ENCODE data around the gene PIK3AP1.
"Not testable (repeated sequence)": the region's sequence is repeated elsewhere in the genome, so short reads cannot be mapped to it uniquely, and the experiment has no call there.

The PIK3AP1 gene

GRCh38 chr10:96756111-96756903 is 36.0 kb upstream of the PIK3AP1 start:
- no peak overlapping the region for H3K4me3 ChIP-seq (ENCODE audit: low read depth, low read length)
- TF ChIP-seq CTCF (IDR thresholded peaks at IDR 0.05; ENCODE audit: low read depth, low read length) = no peak

- no peak for TF ChIP-seq CTCF (IDR thresholded peaks at IDR 0.05; ENCODE audit: low read depth, low read length)
- no peak overlapping the region for H3K4me3 ChIP-seq (ENCODE audit: low read depth, low read length)
Measured at GRCh38 chr10:96753956-96754355, 33.6 kb upstream of the PIK3AP1 start.

- H3K4me3 ChIP-seq (ENCODE audit: low read depth, low read length) = no peak overlapping the region
- TF ChIP-seq CTCF (IDR thresholded peaks at IDR 0.05; ENCODE audit: low read depth, low read length) = no peak
Measured at GRCh38 chr10:96752375-96752774, 32.1 kb upstream of the PIK3AP1 start.

- not testable (repeated sequence) for H3K4me3 ChIP-seq (ENCODE audit: low read depth, low read length)
Measured at GRCh38 chr10:96750316-96750715, 30.0 kb upstream of the PIK3AP1 start.

GRCh38 chr10:96747734-96748550 is 27.6 kb upstream of the PIK3AP1 start:
- no peak for TF ChIP-seq CTCF (IDR thresholded peaks at IDR 0.05; ENCODE audit: low read depth, low read length)
- no peak overlapping the region for H3K4me3 ChIP-seq (ENCODE audit: low read depth, low read length)

GRCh38 chr10:96746503-96746902 is 26.2 kb upstream of the PIK3AP1 start:
- TF ChIP-seq CTCF (IDR thresholded peaks at IDR 0.05; ENCODE audit: low read depth, low read length) = no peak

GRCh38 chr10:96745950-96746349 is 25.6 kb upstream of the PIK3AP1 start:
- no peak overlapping the region for H3K4me3 ChIP-seq (ENCODE audit: low read depth, low read length)
- TF ChIP-seq CTCF (IDR thresholded peaks at IDR 0.05; ENCODE audit: low read depth, low read length) = no peak

More at GRCh38 chr10:96746503-96746902, 26.2 kb upstream of the PIK3AP1 start:
- no peak overlapping the region for H3K4me3 ChIP-seq (ENCODE audit: low read depth, low read length)

Measured in WI38 (cell line).